ENCODE measurements around the gene PHKB.

GRCh38 chr16:47715442-47716083 lies 254.4 kb downstream of the PHKB start:
- TF ChIP-seq POLR2A (IDR thresholded peaks at IDR 0.05) (no peak), CTCF (IDR thresholded peaks at IDR 0.05) (no peak)

Measured in thyroid gland (tissue), 4 donors.